ENCODE data around the gene DRC7. TPM values are rescaled to one million over a fixed set of nuclear protein-coding genes. Genes with fewer than 3 reads are reported as not detected.

The DRC7 gene
- total RNA-seq, 1 experiment from 2014 or later = not detected

- BruUV-seq (replicated peaks) = no TSS peak
- no peaks in the 10 kb centered on the region for H4K20me1 ChIP-seq (ENCODE audit: low read length)
- no peaks in the 10 kb centered on the region for H3K27me3 ChIP-seq (ENCODE audit: low read length)
- CTCF ChIA-PET = no interaction called here
- H3K4me2 ChIP-seq (ENCODE audit: low read length) = no peak overlapping the region
- DNase-seq (no peak), ATAC-seq (no peak)
- H3K9me3 ChIP-seq (ENCODE audit: low read length) = no peaks in the 10 kb centered on the region
- TF ChIP-seq CTCF (conservative IDR thresholded peaks at IDR 0.05; ENCODE audit: low read depth, low read length) (no peak), EZH2 (IDR thresholded peaks at IDR 0.05; ENCODE audit: low read length, unreplicated experiment) (no peak), EZH2phosphoT487 (IDR thresholded peaks at IDR 0.05; ENCODE audit: borderline replicate concordance, low read length) (no peak)
- no peak overlapping the region for H2AFZ ChIP-seq (ENCODE audit: low read length)
- peaks cover 1% of the 10 kb centered on the region; the same call in 1 of the 2 replicates for H3K4me1 ChIP-seq (ENCODE audit: insufficient read depth, low read length)
- intact Hi-C loops (cut with micrococcal nuclease) = no loop called here
- H3K9ac ChIP-seq (ENCODE audit: low read length) = no peak overlapping the region
- H3K79me2 ChIP-seq (ENCODE audit: low read length) = no peaks in the 10 kb centered on the region
- H3K9me2 ChIP-seq (replicated peaks; ENCODE audit: low read length) = no peaks in the 10 kb centered on the region
- no peak overlapping the region for H3K27ac ChIP-seq (ENCODE audit: low read length)
- H3K36me3 ChIP-seq (ENCODE audit: low read depth, low read length) = no peaks in the 10 kb centered on the region
- POLR2A ChIA-PET (ENCODE audit: unreplicated experiment) = no interaction called here
- H3K4me3 ChIP-seq (ENCODE audit: low read length) = no peak overlapping the region
- H3F3A ChIP-seq (ENCODE audit: low read length, unreplicated experiment) = no peaks in the 10 kb centered on the region
Observed at GRCh38 chr16:57682809-57683635, 11.6 kb upstream of the DRC7 start.

- TF ChIP-seq CTCF (conservative IDR thresholded peaks at IDR 0.05; ENCODE audit: low read depth, low read length) = no peak
- TF ChIP-seq EZH2 (IDR thresholded peaks at IDR 0.05; ENCODE audit: low read length, unreplicated experiment) = no peak
- no peak for TF ChIP-seq EZH2phosphoT487 (IDR thresholded peaks at IDR 0.05; ENCODE audit: borderline replicate concordance, low read length)
- Histone ChIP-seq H3K27ac (ENCODE audit: low read length) (no peak overlapping the region), H3K4me1 (ENCODE audit: insufficient read depth, low read length) (no peaks in the 10 kb centered on the region), H3K9ac (ENCODE audit: low read length) (no peak overlapping the region), H3K4me2 (ENCODE audit: low read length) (no peak overlapping the region), H3K9me2 (replicated peaks; ENCODE audit: low read length) (no peaks in the 10 kb centered on the region), H3K4me3 (ENCODE audit: low read length) (no peak overlapping the region), H3K27me3 (ENCODE audit: low read length) (no peaks in the 10 kb centered on the region), H4K20me1 (ENCODE audit: low read length) (no peaks in the 10 kb centered on the region), H3K36me3 (ENCODE audit: low read depth, low read length) (no peaks in the 10 kb centered on the region), H3K9me3 (ENCODE audit: low read length) (no peaks in the 10 kb centered on the region), H3F3A (ENCODE audit: low read length, unreplicated experiment) (no peaks in the 10 kb centered on the region), H3K79me2 (ENCODE audit: low read length) (no peaks in the 10 kb centered on the region), H2AFZ (ENCODE audit: low read length) (no peak overlapping the region)
- BruUV-seq (replicated peaks) = no TSS peak
- ChIA-PET POLR2A (ENCODE audit: unreplicated experiment) (no interaction called here), CTCF (no interaction called here)
- intact Hi-C loops (cut with micrococcal nuclease) = no loop called here
- no peak for DNase-seq
- no peak for ATAC-seq
Observed at GRCh38 chr16:57683636-57684545, 10.7 kb upstream of the DRC7 start.

Measured in PC-3 (cell line).